Neural cell (in vitro differentiated cells): ENCODE results near the gene PLXDC1. TPM values are rescaled to one million over a fixed set of nuclear protein-coding genes. Genes with fewer than 3 reads are reported as not detected.

ENCODE experiments used
- H2AFZ ChIP-seq: fragments of 200-600, 300-800 bp; sonication (generic), shearing (Covaris generic); 2 replicates; pipeline ENCODE4 v1.6.0; 2014; ENCODE audit warnings: low read depth, mild to moderate bottlenecking, antibody characterized with exemption, low read length, moderate library complexity
- H3F3A ChIP-seq: fragments of 200-600 bp; shearing (Covaris generic); 2 replicates; pipeline ENCODE4 v1.6.1; 2016; ENCODE audit warnings: mild to moderate bottlenecking, moderate library complexity, mixed read lengths, antibody characterized with exemption, low read length; ENCODE audit not compliant: insufficient read depth, poor library complexity, severe bottlenecking
- H3K27ac ChIP-seq: fragments of 200-600, 300-800 bp; sonication (generic), shearing (Covaris generic); 2 replicates; pipeline ENCODE4 v1.5.1; 2014; ENCODE audit warnings: mild to moderate bottlenecking, low read length, moderate library complexity
- H3K27me3 ChIP-seq: fragments of 300-800, 200-600 bp; sonication (generic), shearing (Covaris generic); 2 replicates; pipeline ENCODE4 v1.6.0; 2014; ENCODE audit warnings: mild to moderate bottlenecking, low read depth, low read length, moderate library complexity; ENCODE audit not compliant: insufficient read depth
- H3K36me3 ChIP-seq: fragments of 300-800, 200-600 bp; sonication (generic), shearing (Covaris generic); 2 replicates; pipeline ENCODE4 v1.5.1; 2014; ENCODE audit warnings: mild to moderate bottlenecking, antibody characterized with exemption, low read length, moderate library complexity; ENCODE audit not compliant: insufficient read depth
- H3K4me2 ChIP-seq: fragments of 300-800, 200-600 bp; sonication (generic), shearing (Covaris generic); 2 replicates; pipeline ENCODE4 v1.6.0; 2014; ENCODE audit warnings: mild to moderate bottlenecking, low read length
- H3K4me3 ChIP-seq: fragments of 300-800, 200-600 bp; sonication (generic), shearing (Covaris generic); 2 replicates; pipeline ENCODE4 v1.5.1; 2014; ENCODE audit warnings: mild to moderate bottlenecking, low read length, moderate library complexity
- H3K79me2 ChIP-seq: fragments of 200-600 bp; shearing (Covaris generic); replicated peaks from 2 replicates; pipeline ENCODE4 v1.6.0; 2014; ENCODE audit warnings: mild to moderate bottlenecking, low read length, moderate library complexity; ENCODE audit not compliant: insufficient read depth
- H3K9ac ChIP-seq: fragments of 300-800, 200-600 bp; sonication (generic), shearing (Covaris generic); 2 replicates; pipeline ENCODE4 v1.6.1; 2016; ENCODE audit warnings: mild to moderate bottlenecking, low read length, mixed read lengths
- H3K9me2 ChIP-seq: fragments of 200-600 bp; shearing (Covaris generic); 2 replicates; pipeline ENCODE4 v1.6.1; 2016; ENCODE audit warnings: mild to moderate bottlenecking, low read length, mixed read lengths; ENCODE audit not compliant: insufficient read depth
- H3K9me3 ChIP-seq: fragments of 200-600, 300-800 bp; sonication (generic), shearing (Covaris generic); 2 replicates; pipeline ENCODE4 v1.6.1; 2016; ENCODE audit warnings: mild to moderate bottlenecking, mixed run types, low read length, moderate library complexity, mixed read lengths
- H4K20me1 ChIP-seq: fragments of 200-600 bp; shearing (Covaris generic); 2 replicates; pipeline ENCODE4 v1.6.1; 2016; ENCODE audit warnings: mild to moderate bottlenecking, mixed run types; ENCODE audit not compliant: insufficient read depth
- EP300 ChIP-seq: fragments of 450-650 bp; conservative IDR thresholded peaks from 2 replicates; pipeline ENCODE4 v1.6.1; 2014; ENCODE audit warnings: antibody characterized with exemption, mild to moderate bottlenecking, moderate library complexity; ENCODE audit not compliant: poor library complexity, severe bottlenecking
- EZH2 ChIP-seq: fragments of 200-600, 300-800 bp; shearing (Covaris generic), sonication (generic); IDR thresholded peaks from 2 replicates; pipeline ENCODE4 v1.6.1; 2014; ENCODE audit warnings: antibody characterized with exemption, low read length, borderline replicate concordance, mild to moderate bottlenecking; ENCODE audit not compliant: insufficient read depth, poor library complexity, severe bottlenecking
- MXI1 ChIP-seq: fragments of 450-650 bp; conservative IDR thresholded peaks from 2 replicates; pipeline ENCODE4 v1.6.1; 2014; ENCODE audit warnings: antibody characterized with exemption, mild to moderate bottlenecking; ENCODE audit not compliant: poor library complexity, severe bottlenecking
- POLR2AphosphoS5 ChIP-seq: IDR thresholded peaks from 2 replicates; pipeline ENCODE4 v1.6.1; 2012
- RAD21 ChIP-seq: fragments of 450-650 bp; conservative IDR thresholded peaks from 2 replicates; pipeline ENCODE4 v1.6.1; 2014; ENCODE audit warnings: antibody characterized with exemption, mild to moderate bottlenecking, moderate library complexity
- SMC3 ChIP-seq: fragments of 450-650 bp; conservative IDR thresholded peaks from 2 replicates; pipeline ENCODE4 v1.6.1; 2014; ENCODE audit warnings: antibody characterized with exemption, mild to moderate bottlenecking, moderate library complexity; ENCODE audit not compliant: poor library complexity
- TAF1 ChIP-seq: IDR thresholded peaks from 2 replicates; pipeline ENCODE4 v1.6.1; 2012; ENCODE audit warnings: low read depth
- polyA plus RNA-seq: library from polyadenylated mRNA; depleted of rRNA; stranded (reverse); fragments of >200 nt; gene quantifications from 2 replicates; pipeline ENCODE4 v1.2.3, GENCODE V29; 2014
- TF ChIP-seq, protein P1 (sequence below): fragments of 450-650 bp; IDR thresholded peaks from 2 replicates; pipeline ENCODE4 v1.5.1; 2014; ENCODE audit warnings: antibody characterized with exemption, mild to moderate bottlenecking, moderate library complexity; ENCODE audit not compliant: poor library complexity, severe bottlenecking
- TF ChIP-seq, protein P2 (sequence below): IDR thresholded peaks from 2 replicates; pipeline ENCODE4 v1.6.1; 2012; ENCODE audit warnings: borderline replicate concordance

Gene PLXDC1
- polyA plus RNA-seq, 1 donor from 2014 or later = 10.0 TPM

DNA sequence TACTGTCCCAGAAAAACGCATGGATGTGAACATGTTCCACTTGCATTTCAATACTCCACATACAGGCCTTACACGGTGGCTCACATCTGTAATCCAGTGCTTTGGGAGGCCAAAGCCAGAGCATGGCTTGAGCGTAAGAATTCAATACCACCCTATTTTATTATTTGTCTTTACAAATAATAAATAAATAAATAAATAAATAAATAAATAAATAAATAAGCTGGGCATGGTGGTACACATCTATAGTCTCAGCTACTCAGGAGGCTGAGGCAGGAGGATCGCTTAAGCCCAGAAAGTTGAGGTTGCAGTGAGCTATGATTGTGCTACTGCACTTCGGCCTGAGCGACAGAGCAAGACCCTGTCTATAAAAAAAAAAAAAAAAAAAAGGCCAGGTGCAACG lies 53.9 kb downstream of the PLXDC1 start:
- no peaks in the 10 kb centered on the region for H3K36me3 ChIP-seq
- H3K9me2 ChIP-seq = no peaks in the 10 kb centered on the region
- no peaks in the 10 kb centered on the region for H3F3A ChIP-seq
- no peaks in the 10 kb centered on the region for H3K79me2 ChIP-seq
- no peak overlapping the region for H3K9ac ChIP-seq
- no peak overlapping the region for H3K4me2 ChIP-seq
- no peaks in the 10 kb centered on the region for H3K27me3 ChIP-seq
- TF ChIP-seq EP300 (no peak), SMC3 (no peak), TAF1 (no peak), EZH2 (no peak), MXI1 (no peak), RAD21 (no peak), POLR2AphosphoS5 (no peak)
- TF ChIP-seq, protein P1, sequence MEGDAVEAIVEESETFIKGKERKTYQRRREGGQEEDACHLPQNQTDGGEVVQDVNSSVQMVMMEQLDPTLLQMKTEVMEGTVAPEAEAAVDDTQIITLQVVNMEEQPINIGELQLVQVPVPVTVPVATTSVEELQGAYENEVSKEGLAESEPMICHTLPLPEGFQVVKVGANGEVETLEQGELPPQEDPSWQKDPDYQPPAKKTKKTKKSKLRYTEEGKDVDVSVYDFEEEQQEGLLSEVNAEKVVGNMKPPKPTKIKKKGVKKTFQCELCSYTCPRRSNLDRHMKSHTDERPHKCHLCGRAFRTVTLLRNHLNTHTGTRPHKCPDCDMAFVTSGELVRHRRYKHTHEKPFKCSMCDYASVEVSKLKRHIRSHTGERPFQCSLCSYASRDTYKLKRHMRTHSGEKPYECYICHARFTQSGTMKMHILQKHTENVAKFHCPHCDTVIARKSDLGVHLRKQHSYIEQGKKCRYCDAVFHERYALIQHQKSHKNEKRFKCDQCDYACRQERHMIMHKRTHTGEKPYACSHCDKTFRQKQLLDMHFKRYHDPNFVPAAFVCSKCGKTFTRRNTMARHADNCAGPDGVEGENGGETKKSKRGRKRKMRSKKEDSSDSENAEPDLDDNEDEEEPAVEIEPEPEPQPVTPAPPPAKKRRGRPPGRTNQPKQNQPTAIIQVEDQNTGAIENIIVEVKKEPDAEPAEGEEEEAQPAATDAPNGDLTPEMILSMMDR = no peak
- TF ChIP-seq, protein P2, sequence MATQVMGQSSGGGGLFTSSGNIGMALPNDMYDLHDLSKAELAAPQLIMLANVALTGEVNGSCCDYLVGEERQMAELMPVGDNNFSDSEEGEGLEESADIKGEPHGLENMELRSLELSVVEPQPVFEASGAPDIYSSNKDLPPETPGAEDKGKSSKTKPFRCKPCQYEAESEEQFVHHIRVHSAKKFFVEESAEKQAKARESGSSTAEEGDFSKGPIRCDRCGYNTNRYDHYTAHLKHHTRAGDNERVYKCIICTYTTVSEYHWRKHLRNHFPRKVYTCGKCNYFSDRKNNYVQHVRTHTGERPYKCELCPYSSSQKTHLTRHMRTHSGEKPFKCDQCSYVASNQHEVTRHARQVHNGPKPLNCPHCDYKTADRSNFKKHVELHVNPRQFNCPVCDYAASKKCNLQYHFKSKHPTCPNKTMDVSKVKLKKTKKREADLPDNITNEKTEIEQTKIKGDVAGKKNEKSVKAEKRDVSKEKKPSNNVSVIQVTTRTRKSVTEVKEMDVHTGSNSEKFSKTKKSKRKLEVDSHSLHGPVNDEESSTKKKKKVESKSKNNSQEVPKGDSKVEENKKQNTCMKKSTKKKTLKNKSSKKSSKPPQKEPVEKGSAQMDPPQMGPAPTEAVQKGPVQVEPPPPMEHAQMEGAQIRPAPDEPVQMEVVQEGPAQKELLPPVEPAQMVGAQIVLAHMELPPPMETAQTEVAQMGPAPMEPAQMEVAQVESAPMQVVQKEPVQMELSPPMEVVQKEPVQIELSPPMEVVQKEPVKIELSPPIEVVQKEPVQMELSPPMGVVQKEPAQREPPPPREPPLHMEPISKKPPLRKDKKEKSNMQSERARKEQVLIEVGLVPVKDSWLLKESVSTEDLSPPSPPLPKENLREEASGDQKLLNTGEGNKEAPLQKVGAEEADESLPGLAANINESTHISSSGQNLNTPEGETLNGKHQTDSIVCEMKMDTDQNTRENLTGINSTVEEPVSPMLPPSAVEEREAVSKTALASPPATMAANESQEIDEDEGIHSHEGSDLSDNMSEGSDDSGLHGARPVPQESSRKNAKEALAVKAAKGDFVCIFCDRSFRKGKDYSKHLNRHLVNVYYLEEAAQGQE = no peak
- H3K27ac ChIP-seq = no peak overlapping the region
- H3K4me3 ChIP-seq = no peak overlapping the region
- no peak overlapping the region for H2AFZ ChIP-seq
- H3K9me3 ChIP-seq = no peaks in the 10 kb centered on the region
- H4K20me1 ChIP-seq = no peaks in the 10 kb centered on the region

DNA sequence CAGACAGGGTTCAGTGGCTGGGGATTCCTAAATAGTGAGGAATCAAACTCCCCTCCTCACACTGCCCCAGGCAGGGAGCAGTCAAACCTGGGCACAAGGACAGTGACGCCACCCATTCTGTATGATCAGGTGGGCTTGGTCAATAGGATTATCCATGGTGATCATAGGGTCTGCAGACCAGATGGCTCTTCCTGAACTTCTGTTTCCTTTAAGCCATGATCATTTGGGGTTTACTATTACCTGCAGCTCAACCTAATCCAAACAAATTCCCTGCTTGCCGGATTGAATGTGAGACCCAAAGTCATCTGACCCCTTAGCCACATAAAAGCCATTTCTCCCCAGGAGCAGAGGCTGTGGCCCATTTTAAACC lies 54.3 kb downstream of the PLXDC1 start:
- TF ChIP-seq RAD21 (no peak), TAF1 (no peak), EP300 (no peak), POLR2AphosphoS5 (no peak), EZH2 (no peak), MXI1 (no peak), SMC3 (no peak)
- TF ChIP-seq, protein P1 = no peak
- TF ChIP-seq, protein P2 = no peak
- no peaks in the 10 kb centered on the region for H3K79me2 ChIP-seq
- no peaks in the 10 kb centered on the region for H3K36me3 ChIP-seq
- no peaks in the 10 kb centered on the region for H3K27me3 ChIP-seq
- H3K9me3 ChIP-seq = no peaks in the 10 kb centered on the region
- no peak overlapping the region for H3K4me3 ChIP-seq
- H3K27ac ChIP-seq = no peak overlapping the region
- H3K9ac ChIP-seq = no peak overlapping the region
- no peaks in the 10 kb centered on the region for H3F3A ChIP-seq
- no peak overlapping the region for H3K4me2 ChIP-seq
- no peaks in the 10 kb centered on the region for H4K20me1 ChIP-seq
- H2AFZ ChIP-seq = no peak overlapping the region
- no peaks in the 10 kb centered on the region for H3K9me2 ChIP-seq
